Activated naive CD4-positive, alpha-beta T cell (primary cell): ENCODE results near the gene TTC22.

Experiments
- DNase-seq, 4 experiments: peaks; one replicate each; lab custom pipeline; 2025; lab: John Stamatoyannopoulos, UW

The TTC22 gene

GRCh38 chr1:54808443-54809207 lies 7.5 kb upstream of the TTC22 start:
- DNase-seq = no peak

- DNase-seq = no peak
These were observed 6.6 kb upstream of the TTC22 start for GRCh38 chr1:54807756-54808155.

GRCh38 chr1:54806931-54807611 lies 5.9 kb upstream of the TTC22 start:
- DNase-seq = no peak

GRCh38 chr1:54805981-54806381 lies 4.9 kb upstream of the TTC22 start:
- DNase-seq = no peak

- no peak for DNase-seq
These were observed 4.3 kb upstream of the TTC22 start for GRCh38 chr1:54805466-54805865.

GRCh38 chr1:54804471-54805132 lies 3.5 kb upstream of the TTC22 start:
- no peak for DNase-seq

GRCh38 chr1:54803761-54804470 lies 2.8 kb upstream of the TTC22 start:
- no peak for DNase-seq

GRCh38 chr1:54800041-54800898 lies 853 bp downstream of the TTC22 start:
- DNase-seq = no peak

GRCh38 chr1:54798769-54799641 lies 2.1 kb downstream of the TTC22 start:
- DNase-seq = no peak

GRCh38 chr1:54798206-54798605 lies 2.9 kb downstream of the TTC22 start:
- DNase-seq = no peak

GRCh38 chr1:54796902-54797301 lies 4.2 kb downstream of the TTC22 start:
- DNase-seq = no peak

- no peak for DNase-seq
These were observed 5.2 kb downstream of the TTC22 start for GRCh38 chr1:54795841-54796468.

GRCh38 chr1:54795356-54795665 lies 5.8 kb downstream of the TTC22 start:
- no peak for DNase-seq

GRCh38 chr1:54794451-54795355 lies 6.4 kb downstream of the TTC22 start:
- DNase-seq = no peak

GRCh38 chr1:54792686-54793282 lies 8.3 kb downstream of the TTC22 start:
- no peak for DNase-seq

GRCh38 chr1:54791880-54792522 lies 9.1 kb downstream of the TTC22 start:
- peak in 1 of 4 experiments; percentile 15 for DNase-seq

- no peak for DNase-seq
These were observed 12.7 kb downstream of the TTC22 start for GRCh38 chr1:54788459-54788858.

- no peak for DNase-seq
These were observed 13.5 kb downstream of the TTC22 start for GRCh38 chr1:54787604-54788003.
